GM18505 (cell line): ENCODE results near the gene ZNF70.

ENCODE experiments used
- ATAC-seq: cut with Tn5 transposase; IDR thresholded peaks from one replicate; pipeline ENCODE4 v1.9.1; 2021; ENCODE audit not compliant: unreplicated experiment
- POLR2A ChIP-seq: IDR thresholded peaks from 4 replicates; pipeline ENCODE4 v1.6.1; 2011; ENCODE audit warnings: borderline replicate concordance; ENCODE audit not compliant: insufficient read depth, insufficient read length; ENCODE audit errors: extremely low read depth

Gene ZNF70

DNA sequence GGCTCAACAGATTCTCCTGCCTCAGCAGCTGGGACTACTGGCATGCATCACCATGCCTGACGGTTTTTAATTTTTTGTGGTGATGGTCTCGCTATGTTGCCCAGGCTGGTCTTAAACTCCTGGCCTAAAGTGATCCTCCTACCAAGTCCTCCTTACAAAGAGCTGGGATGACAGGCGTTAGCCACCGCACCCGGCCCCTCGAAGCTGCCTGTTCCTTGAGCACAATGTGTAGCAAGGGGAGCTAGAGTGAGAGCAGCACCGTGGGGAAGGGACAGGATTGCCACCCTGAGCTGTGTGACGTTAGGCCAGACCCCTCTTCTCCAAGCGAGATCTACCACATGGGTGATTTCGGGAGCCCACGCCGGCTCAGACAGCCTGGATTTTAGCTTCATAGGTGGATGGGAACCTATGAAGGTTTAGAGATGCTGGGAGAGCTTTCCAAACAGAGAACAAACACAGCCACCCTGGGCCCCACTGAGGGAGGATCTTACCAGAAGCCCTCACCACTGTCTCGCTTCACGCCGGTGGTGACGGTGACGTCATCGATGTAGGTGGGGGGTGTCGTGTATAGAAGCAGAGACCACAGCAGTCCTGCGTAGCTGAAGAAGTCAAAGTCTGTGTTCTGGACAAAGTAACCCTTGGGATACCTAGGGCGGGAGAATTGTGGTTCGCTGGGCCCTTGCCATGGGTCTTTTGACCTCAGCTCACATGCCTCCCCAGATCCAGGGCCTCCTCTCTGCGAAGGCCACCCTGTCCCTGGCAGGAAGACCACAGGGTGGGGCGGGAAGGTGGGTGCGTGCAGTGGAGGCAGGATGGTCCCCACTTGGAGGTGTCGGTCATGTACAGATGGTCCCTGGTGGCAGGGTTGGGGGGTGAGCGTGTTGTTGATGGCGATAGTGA lies 37.0 kb downstream of the ZNF70 start:
- TF ChIP-seq POLR2A, result no peak
- no peak for ATAC-seq

DNA sequence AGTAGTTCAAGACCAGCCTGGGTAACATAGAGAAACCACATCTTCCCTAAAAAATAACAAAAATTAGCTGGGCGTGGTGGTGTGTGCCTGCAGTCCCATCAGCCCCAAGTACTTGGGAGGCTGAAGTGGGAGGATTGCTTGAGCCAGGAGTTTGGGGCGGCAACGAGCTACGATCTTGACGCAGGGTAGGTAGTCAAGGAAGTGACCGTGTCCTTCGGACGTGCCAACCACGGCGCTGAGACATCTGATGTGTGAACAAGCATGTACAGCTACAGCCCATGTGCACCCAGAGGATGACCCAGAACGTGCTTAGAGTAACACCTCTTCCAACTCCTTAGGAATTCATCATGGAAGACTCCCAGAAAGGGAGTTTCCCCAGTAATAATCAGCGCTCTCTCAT lies 38.7 kb downstream of the ZNF70 start:
- no peak for ATAC-seq
- TF ChIP-seq POLR2A, result no peak

DNA sequence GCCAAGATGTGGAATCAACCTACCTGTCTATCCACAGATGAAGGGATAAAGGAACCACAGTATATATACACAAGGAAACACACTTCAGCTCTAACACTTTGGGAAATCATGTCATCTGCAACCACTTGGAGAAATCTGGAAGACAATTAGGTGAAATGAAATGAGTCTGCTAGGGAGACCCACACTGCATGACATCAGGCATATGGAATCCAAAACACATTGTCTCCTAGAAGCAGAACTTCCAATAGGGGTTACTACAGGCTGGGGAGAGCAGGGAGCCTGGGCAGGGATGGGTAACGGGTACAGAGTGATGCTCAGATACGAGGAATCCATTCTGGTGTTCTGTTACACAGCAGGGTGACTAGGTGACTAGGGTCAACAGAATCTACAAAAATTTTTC lies 41.8 kb downstream of the ZNF70 start:
- no peak for TF ChIP-seq POLR2A
- no peak for ATAC-seq

DNA sequence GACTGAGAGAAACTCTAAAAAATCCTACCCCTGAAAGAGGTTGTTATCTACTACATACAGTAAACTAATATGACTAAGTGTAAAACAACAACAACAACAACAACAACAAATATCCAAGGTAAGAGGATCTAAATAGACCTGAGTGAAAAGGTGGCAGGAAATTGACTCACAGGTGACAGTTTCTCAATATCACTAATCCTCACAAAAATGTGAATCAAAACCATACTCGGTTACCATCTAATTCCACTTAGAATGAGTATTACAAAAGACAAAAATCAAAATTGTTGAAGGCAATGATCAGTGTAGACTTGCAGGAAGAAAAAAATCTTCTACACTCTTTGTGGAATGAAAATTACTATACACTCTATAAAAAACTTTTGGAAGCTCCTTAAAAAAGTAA lies 42.6 kb downstream of the ZNF70 start:
- no peak for ATAC-seq
- TF ChIP-seq POLR2A, result no peak

DNA sequence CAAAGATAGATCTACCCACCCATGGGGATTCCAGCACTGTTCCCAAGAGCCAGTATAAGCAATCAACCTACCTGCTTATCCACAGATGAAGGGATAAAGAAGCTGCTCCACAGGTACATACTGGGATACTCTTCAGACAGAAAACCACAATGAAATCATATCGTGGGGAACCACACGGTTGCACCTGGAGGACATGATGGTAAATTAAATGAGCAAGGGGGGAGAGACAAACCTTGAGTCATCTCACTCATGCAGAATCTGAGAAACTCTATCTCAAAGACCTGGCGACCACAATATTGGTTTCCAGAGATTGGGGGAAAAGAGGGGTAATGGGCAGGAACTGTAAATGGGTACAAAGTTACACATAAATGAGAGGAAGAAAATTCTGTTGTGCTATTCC lies 45.6 kb downstream of the ZNF70 start:
- TF ChIP-seq POLR2A, result no peak
- no peak for ATAC-seq

DNA sequence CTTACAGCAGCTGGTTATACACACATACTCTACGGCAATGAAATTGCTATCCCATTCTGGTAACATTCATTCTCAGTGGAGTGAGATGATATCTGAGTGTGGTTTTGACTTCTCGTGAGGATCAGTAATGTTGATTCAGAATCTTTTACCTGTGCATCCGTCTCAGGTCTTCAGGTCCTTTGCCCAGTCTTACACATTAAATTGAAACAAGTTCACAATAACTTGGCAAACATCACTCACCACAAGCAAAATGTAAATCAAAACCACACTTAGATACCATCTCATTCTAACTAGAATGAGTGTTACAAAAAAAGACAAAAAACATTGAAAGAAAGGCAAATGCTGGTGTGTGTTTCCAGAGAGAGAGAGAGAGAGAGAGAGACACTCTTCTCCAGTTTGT lies 46.1 kb downstream of the ZNF70 start:
- no peak for TF ChIP-seq POLR2A
- no peak for ATAC-seq

DNA sequence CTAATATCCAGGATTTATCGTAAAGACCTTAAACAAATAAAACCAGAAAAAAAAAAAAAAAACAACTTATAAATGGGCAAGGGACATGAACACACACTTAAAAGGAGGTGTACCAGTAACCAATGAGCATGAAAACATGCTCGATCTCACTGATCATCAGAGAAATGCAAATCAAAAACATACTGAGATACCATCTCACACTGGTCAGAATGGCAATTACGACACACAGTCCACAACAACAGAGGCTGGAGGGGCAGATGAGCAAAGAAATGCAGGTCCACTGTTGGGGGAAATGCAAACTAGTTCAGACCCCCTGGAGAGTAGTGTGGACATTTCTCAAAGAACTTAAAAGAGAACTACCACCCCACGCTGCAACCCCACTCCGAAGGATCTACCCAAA lies 46.9 kb downstream of the ZNF70 start:
- ATAC-seq, result no peak
- TF ChIP-seq POLR2A, result no peak

DNA sequence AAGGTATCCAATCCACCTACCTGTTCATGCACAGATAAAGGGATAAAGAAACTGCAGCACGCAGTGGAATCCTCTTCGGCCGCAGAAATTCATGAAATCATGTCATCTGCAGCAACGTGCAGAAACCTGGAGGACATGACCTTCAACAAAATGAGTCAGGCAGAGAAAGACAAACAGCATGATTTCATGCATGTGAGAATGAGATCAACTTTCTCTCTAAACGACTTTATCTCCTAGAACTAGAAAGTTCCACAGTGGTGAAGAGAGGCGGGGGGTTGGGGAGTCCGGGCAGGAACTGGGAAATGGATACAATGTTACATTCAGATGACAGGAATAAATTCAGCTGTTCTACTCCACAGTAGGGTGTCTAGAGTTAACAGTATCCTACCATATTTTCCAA lies 50.2 kb downstream of the ZNF70 start:
- no peak for TF ChIP-seq POLR2A
- no peak for ATAC-seq

DNA sequence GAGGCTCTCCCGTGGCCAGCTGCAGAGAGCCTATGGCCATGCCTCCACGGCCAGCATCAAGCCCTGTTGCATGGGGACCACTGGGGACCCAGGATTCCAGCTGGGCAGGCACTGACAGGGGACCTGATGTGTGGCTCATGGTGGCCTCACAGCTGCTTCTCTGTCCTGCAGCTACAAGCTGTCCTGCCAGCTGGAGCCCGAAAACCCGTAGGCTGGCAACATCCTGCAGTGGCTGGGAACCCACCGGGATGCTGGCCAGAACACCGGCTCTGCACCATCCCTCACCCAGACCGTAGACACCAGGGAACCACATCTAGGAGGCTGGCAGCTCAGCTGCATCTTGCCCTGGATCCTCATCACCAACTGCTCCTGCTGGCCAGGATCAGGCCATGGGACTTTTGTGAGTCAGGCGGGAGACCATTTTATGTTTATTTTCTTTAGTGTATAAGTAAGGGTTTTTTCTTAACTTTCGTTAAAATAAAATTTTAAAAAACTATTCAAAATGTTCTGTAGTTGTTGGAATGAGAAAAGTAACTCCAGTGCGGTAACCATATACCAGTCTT lies 52.2 kb downstream of the ZNF70 start:
- TF ChIP-seq POLR2A, result no peak
- no peak for ATAC-seq

DNA sequence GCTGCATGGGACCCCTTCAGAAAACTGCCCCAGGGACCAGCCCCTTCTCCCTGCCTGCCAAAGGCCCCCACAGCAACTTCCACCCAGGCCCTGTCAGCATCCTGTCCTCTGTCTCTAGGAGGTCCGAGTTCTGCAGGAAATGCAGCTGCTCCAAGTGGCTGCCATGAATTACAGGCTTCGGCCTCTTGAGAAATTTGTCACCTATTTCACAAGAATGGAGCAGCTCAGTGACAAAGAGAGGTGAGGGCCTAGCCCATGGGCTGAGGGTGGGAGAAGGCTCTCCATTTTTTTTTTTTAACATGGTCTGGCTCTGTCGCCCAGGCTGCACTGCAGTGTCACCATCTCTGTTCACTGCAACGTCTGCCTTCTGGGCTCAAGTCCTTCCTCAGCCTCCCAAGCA lies 52.8 kb downstream of the ZNF70 start:
- no peak for ATAC-seq
- no peak for TF ChIP-seq POLR2A

DNA sequence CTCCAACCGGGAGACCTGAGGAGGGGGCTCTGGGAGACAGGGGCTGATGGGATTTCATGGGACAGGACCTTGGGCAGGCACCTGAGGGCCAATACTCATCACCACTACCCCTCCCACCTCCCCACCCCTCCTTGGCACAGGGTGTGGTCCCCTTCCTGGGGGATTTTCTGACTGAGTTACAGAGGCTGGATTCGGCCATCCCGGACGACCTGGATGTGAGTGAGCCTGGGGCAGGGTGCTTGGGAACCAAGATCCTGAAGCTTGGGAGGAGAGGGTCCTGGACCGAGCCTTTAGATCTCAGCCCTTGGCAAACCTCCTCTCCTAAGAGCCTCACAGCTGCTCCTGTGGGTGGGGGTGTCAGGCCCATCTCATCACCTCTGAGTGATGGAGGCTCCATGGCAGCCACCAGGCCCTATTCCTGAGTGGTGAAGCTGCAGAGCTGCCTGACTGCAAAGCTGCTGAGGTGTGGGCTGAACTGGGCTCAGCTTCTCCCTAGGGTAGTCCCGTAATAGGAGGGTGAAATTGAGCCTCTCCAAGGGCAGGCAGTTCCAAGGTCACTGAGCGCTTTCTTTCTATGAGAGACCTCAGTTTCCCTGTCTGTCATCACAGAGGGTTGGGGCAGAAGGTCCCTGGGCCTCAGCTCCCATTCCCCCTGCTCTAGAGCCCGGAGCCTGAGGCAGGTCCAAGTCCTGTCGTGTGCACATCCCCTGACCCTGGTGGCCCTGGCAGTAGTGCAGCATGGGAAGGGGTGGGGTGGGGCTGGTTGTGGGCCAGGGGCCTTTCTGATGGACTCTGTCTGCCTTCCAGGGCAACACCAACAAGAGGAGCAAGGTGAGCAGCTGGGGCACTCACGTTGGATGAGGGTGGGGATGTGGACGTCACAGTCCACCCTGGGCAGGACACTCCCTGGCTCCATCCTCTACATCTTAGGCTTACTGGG lies 53.6 kb downstream of the ZNF70 start:
- no peak for TF ChIP-seq POLR2A
- no peak for ATAC-seq

DNA sequence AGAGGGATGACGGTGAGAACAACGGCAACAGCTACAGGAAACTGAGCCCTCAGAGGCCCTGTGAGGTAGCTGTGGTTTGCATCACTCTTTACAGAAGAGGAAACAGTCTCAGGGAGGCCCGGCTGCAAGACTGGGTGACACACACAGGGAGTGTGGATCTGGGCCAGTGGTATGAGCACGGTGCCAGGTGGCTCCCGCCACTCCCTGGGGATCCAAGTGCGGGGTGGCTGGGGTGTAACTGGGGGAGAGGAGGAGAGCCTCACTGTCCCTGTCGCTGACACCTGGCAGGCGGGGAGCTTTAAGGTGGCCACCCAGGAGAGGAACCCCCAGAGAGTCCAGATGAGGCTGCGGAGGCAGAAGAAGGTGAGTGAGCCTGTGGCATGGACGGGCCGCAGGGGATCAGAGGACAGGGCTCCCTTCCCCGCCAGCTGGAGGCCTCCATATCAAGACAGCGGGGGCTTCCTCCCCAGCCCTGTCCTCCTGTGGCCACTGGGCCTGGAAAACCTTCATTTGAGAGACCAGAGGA lies 54.5 kb downstream of the ZNF70 start:
- ATAC-seq, result peak; percentile 80
- TF ChIP-seq POLR2A, result peak; percentile 42
